Sigmoid colon (tissue), 7 donors: Measurements from ENCODE around the gene SNAI3. TPM values are rescaled to one million over a fixed set of nuclear protein-coding genes. Genes with fewer than 3 reads are reported as not detected.

Experiments
- DNase-seq: peaks from one replicate; pipeline ENCODE4 v3.0.0-alpha.2; 2019
- H3K27ac ChIP-seq, 4 donors: fragments of 200-600 bp; sonication (generic); one replicate each; pipeline ENCODE4 v1.5.1; 2016 to 2019; ENCODE audit warnings: mild to moderate bottlenecking in 1 of 4
- H3K27me3 ChIP-seq, 3 donors: fragments of 200-600 bp; sonication (generic); one replicate each; pipeline ENCODE4 v1.5.1; 2019; ENCODE audit warnings: mild to moderate bottlenecking in 1 of 3
- H3K36me3 ChIP-seq, 4 donors: fragments of 200-600 bp; sonication (generic); one replicate each; pipeline ENCODE4 v1.5.1; 2016 to 2019
- H3K4me1 ChIP-seq, 4 donors: fragments of 200-600 bp; sonication (generic); one replicate each; pipeline ENCODE4 v1.5.1; 2017 to 2019
- H3K4me3 ChIP-seq, 4 donors: fragments of 200-600 bp; sonication (generic); one replicate each; pipeline ENCODE4 v1.5.1; 2017 to 2019; ENCODE audit warnings: mild to moderate bottlenecking in 2 of 4, moderate library complexity in 1 of 4
- H3K9me3 ChIP-seq, 4 donors: fragments of 200-600 bp in 3 of 4; sonication (generic) in 3 of 4; one replicate each; pipeline versions ENCODE4 v1.5.1 to v1.6.1; 2013 to 2019
- EP300 ChIP-seq, 4 donors: sonication (generic); formaldehyde crosslinking; IDR thresholded peaks; one replicate each; pipeline ENCODE4 v1.6.1; 2017; ENCODE audit warnings: antibody characterized with exemption in 4 of 4
- POLR2A ChIP-seq, 2 donors: fragments of 450-650 bp; IDR thresholded peaks; one replicate each; pipeline ENCODE4 v1.6.1; 2016; ENCODE audit warnings: antibody characterized with exemption in 2 of 2, mild to moderate bottlenecking in 2 of 2, moderate library complexity in 2 of 2
- POLR2AphosphoS5 ChIP-seq, 4 donors: sonication (generic); formaldehyde crosslinking; IDR thresholded peaks; one replicate each; pipeline ENCODE4 v1.6.1; 2017; ENCODE audit warnings: antibody characterized with exemption in 4 of 4
- WGBS, 2 donors: extraction: QIAGEN DNeasy Blood & Tissue Kit; methylation state at CpG; one replicate each; pipeline ENCODE4 v1.1.7; 2013; 5-methylcytosine and 5-hydroxymethylcytosine counted together
- intact Hi-C: fragments of 100-400 bp; cut with DNase I; formaldehyde crosslinking; loops from one replicate; pipeline ENCODE4 v1.15.1; 2023
- polyA plus RNA-seq, 3 donors: library from polyadenylated mRNA; stranded (reverse); fragments of 200-250 nt; gene quantifications; one replicate each; pipeline ENCODE4 v1.2.3, GENCODE V29; 2013
- total RNA-seq, 4 donors: library from RNA; depleted of rRNA; stranded (reverse); fragments of >200 nt; gene quantifications; one replicate each; pipeline ENCODE4 v1.1.0, GENCODE V29; 2016
- TF ChIP-seq, protein P1 (sequence below), 4 experiments: fragments of 450-650 bp in 3 of 4; fragments of 200-600 bp in 1 of 4; IDR thresholded peaks; one replicate each; pipeline ENCODE4 v1.5.1; 2016 to 2019; ENCODE audit warnings: antibody characterized with exemption in 4 of 4, mild to moderate bottlenecking in 3 of 4, moderate library complexity in 2 of 4
- donor health status: healthy with polysubstance abuse.
- donor health status: Bipolar disorder and iron deficiency.
- donor health status: healthy.

The SNAI3 gene
- total and polyA plus RNA-seq, 7 donors: 0.46 to 3.0 (median 0.71) TPM; not detected in 2

DNA sequence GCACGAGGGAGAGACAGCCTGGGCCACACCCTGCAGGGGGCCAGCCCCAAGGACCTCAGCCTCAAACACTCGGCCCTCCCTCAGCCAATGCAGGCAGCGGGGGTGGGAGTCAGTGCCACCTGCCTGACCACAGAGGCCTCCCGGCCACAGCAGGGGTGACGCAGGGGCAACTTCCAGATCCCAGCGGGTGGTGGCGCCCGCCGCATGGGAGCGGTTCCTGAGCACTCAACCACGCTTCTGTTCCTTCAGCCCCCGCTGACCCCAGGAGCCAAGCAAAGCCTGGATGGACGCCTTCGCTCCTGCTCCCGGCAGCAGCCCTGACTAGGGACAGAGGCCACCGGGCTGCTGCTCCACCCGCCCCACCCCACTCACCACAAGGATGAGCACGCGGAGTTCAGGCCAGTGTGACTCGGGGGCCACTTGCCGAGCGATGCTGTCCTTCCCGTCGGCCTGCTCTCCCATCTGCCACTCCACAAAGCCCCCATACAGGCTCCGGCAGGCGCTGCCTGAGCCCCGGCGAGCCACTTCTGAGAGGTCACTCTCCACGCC, 30.5 kb downstream of the SNAI3 start:
- peaks cover 0 to 10% (median 9%) of the 10 kb centered on the region in 4 donors for H3K4me1 ChIP-seq
- H3K9me3 ChIP-seq: no peaks in the 10 kb centered on the region
- H3K27ac ChIP-seq: no peak overlapping the region
- intact Hi-C loops: no loop called here
- no peak for DNase-seq
- TF ChIP-seq, protein P1, sequence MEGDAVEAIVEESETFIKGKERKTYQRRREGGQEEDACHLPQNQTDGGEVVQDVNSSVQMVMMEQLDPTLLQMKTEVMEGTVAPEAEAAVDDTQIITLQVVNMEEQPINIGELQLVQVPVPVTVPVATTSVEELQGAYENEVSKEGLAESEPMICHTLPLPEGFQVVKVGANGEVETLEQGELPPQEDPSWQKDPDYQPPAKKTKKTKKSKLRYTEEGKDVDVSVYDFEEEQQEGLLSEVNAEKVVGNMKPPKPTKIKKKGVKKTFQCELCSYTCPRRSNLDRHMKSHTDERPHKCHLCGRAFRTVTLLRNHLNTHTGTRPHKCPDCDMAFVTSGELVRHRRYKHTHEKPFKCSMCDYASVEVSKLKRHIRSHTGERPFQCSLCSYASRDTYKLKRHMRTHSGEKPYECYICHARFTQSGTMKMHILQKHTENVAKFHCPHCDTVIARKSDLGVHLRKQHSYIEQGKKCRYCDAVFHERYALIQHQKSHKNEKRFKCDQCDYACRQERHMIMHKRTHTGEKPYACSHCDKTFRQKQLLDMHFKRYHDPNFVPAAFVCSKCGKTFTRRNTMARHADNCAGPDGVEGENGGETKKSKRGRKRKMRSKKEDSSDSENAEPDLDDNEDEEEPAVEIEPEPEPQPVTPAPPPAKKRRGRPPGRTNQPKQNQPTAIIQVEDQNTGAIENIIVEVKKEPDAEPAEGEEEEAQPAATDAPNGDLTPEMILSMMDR (IDR thresholded peaks at IDR 0.05): no peak
- no peak for TF ChIP-seq EP300 (IDR thresholded peaks at IDR 0.05)
- TF ChIP-seq POLR2A (IDR thresholded peaks at IDR 0.05): no peak
- no peak for TF ChIP-seq POLR2AphosphoS5 (IDR thresholded peaks at IDR 0.05)
- H3K27me3 ChIP-seq: peaks cover 0 to 9% (median 0%) of the 10 kb centered on the region in 3 donors
- 95 to 96% methylated on average over 29 of the region's 29 CpGs for WGBS, 2 donors
- H3K36me3 ChIP-seq: peaks cover 0 to 61% (median 4%) of the 10 kb centered on the region in 4 donors
- H3K4me3 ChIP-seq: no peak overlapping the region

DNA sequence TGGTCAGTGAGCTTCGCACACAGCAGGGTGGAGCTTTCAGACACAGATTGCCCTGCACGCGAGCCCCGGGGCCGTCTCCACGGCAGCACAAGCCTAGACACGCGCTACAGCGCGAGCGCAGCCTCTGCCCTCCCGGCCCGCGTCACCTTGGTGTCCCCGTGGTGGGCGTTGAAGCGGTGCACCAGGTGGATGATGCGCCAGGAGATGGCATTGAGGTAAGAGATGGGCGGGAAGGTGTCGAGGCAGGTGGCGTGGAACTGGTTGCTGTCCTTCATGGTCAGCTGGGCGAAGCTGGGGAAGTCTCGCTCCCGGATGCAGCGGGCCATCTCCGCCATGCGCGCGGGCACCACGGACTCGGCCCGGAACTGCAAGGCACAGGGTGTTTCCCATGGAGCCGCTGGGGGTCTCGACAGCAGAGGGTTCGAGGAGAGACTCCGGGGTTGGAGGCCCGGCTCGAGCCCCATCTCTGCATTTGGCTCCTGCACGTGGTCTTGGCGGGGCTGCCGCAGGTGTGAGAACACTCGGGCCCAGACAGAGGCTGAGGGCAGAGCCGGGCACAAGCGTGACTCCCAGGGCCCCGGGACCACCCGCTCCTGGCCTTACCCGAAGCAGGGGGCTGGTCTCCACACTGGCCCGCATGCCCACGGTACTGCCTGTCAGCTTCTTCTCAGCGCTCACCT, 31.1 kb downstream of the SNAI3 start:
- no peaks in the 10 kb centered on the region for H3K9me3 ChIP-seq
- no peak overlapping the region for H3K27ac ChIP-seq
- intact Hi-C loops: no loop called here
- no peak overlapping the region for H3K4me3 ChIP-seq
- no peak for TF ChIP-seq EP300 (IDR thresholded peaks at IDR 0.05)
- TF ChIP-seq, protein P1 (IDR thresholded peaks at IDR 0.05): no peak
- no peak for TF ChIP-seq POLR2A (IDR thresholded peaks at IDR 0.05)
- TF ChIP-seq POLR2AphosphoS5 (IDR thresholded peaks at IDR 0.05): no peak
- 97% methylated on average over 50 of the region's 50 CpGs for WGBS, 2 donors
- no peak for DNase-seq
- peaks cover 0 to 16% (median 14%) of the 10 kb centered on the region in 4 donors for H3K4me1 ChIP-seq
- H3K27me3 ChIP-seq: peaks cover 0 to 14% (median 0%) of the 10 kb centered on the region in 3 donors
- peaks cover 0 to 61% (median 4%) of the 10 kb centered on the region in 4 donors for H3K36me3 ChIP-seq

DNA sequence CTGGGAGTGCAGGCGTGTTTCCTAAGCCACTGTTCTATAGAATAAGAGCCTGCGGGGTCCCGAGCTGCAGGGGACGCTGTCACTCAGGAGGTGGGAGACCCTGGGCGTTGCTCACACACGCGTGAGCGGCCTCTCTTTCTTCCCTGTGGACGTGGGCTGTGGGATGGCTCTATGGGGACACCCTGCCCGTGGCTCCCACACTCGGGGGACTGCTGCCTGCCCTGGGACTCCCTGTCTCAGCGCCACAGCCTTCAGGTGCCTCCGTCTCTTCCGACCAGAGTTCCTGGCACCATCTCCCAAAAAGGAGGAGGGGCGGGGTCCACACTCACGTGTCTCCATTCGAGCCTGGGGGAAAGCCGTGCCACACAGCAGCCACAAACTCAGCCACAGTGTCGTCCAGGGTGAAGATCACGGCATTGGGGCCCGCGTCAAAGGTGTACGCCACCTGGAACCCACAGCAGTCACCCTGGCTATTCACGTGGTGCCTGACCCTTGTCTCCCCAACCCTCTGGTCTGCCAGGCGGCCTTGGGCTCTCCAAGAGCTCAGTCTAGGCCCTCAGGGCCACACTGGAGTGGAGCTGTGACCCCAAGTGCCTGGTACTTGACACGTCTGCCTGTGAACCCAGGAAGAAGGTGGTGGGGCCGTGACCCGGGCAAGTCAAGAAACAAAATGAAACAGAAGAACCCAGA, 31.8 kb downstream of the SNAI3 start:
- Histone ChIP-seq H3K9me3 (no peaks in the 10 kb centered on the region), H3K27ac (no peak overlapping the region), H3K27me3 (peaks cover 0 to 14% (median 0%) of the 10 kb centered on the region in 3 donors), H3K36me3 (peaks cover 0 to 61% (median 4%) of the 10 kb centered on the region in 4 donors), H3K4me1 (peaks cover 0 to 23% (median 20%) of the 10 kb centered on the region in 4 donors), H3K4me3 (no peak overlapping the region)
- no peak for TF ChIP-seq EP300 (IDR thresholded peaks at IDR 0.05)
- TF ChIP-seq, protein P1 (IDR thresholded peaks at IDR 0.05): no peak
- no peak for TF ChIP-seq POLR2A (IDR thresholded peaks at IDR 0.05)
- TF ChIP-seq POLR2AphosphoS5 (IDR thresholded peaks at IDR 0.05): no peak
- intact Hi-C loops: no loop called here
- no peak for DNase-seq
- 91 to 92% methylated on average over 28 of the region's 28 CpGs for WGBS, 2 donors

DNA sequence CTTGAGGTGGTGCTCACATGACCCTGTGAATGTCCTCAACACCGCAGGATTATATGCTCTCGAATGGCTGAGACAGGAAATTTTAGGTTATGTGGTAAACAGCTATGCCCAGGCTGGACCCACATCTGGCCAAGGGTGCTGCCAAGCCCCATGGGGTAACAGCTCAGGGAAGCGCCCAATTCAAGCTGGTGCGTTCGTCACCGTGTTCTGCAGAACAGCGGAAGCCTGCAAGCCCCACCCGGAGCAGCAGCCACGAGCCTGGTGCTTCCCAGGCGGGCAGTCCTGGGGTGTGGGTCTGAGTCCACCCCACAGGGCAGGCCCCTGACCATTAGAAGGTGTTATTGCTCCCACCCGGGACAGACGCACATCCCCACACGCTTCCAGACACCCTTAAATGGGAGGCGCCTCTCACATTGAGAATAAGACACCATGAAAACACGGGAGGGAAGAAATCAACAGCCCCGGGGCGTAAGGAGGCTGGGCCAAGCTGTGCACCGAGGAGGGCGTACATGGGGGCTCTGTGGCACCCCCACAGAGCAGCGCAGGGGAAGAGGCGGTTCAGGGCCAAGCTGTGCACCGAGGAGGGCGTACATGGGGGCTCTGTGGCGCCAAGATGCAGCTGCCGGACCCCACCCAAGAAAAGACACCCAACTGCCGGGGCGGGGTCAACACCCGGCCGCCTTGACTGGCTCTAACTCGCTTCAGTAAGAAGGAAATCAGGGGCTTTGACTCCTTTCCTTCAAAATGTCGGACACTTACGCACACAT, 32.5 kb downstream of the SNAI3 start:
- intact Hi-C loops: no loop called here
- no peak for DNase-seq
- Histone ChIP-seq H3K4me1 (peaks cover 0 to 24% (median 20%) of the 10 kb centered on the region in 4 donors), H3K27ac (no peak overlapping the region), H3K27me3 (peaks cover 0 to 14% (median 0%) of the 10 kb centered on the region in 3 donors), H3K36me3 (peaks cover 0 to 61% (median 4%) of the 10 kb centered on the region in 4 donors), H3K9me3 (no peaks in the 10 kb centered on the region), H3K4me3 (no peak overlapping the region)
- TF ChIP-seq POLR2A (IDR thresholded peaks at IDR 0.05) (no peak), POLR2AphosphoS5 (IDR thresholded peaks at IDR 0.05) (no peak), EP300 (IDR thresholded peaks at IDR 0.05) (no peak)
- TF ChIP-seq, protein P1 (IDR thresholded peaks at IDR 0.05): no peak
- 87 to 90% methylated on average over 32 of the region's 32 CpGs for WGBS, 2 donors
